ENCODE data around the gene PSMC3. TPM values are rescaled to one million over a fixed set of nuclear protein-coding genes. Genes with fewer than 3 reads are reported as not detected.

Gene PSMC3
- total and polyA plus RNA-seq, 2 of the 13 experiments (the other 11 are each of a cell fraction or from before 2014, with no cell fraction given) = 75.8 to 214 TPM

DNA sequence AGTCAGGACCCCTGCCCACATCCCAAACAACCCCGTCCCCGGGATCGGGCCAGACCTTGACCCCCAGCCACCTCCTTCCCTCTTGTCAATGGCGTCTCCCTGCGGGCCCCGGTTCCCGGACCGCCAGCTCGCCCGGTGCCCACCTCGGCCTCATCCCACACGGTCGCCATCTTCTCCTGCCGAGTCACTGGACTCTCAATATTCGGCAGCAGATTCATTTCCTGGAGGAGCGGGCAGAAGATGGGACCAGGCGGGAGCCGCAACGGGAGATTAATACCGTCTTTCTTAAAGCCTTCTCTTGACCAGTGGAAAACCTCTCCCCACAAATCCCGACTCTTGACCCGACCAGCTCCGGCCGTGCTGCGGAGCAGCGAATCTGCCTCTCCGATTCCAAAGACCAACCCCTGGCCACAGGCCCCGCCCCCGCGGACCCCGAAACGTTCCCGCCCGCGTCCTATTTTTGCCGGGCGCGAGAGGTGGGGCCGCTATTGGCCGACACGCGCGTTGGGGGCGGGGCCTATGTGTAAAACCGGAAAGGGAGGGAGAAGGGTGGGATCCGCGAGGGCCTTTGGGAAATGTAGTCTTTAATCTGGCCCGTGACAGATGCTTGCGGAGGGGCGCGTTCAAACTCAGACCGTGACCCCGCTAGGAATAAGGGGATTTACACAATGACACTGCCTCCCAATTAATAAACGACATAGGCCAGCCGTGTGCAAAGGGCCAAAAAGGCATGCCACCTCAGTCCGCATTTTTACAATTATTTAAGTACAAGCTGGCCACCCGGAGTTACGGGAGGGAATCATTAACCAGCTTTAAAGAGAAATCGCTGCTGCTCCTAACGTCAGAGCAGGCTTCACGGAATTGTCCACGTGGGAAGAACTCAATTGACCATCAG, at the start of gene PSMC3 (continued):
- peak; percentile 60 for TF ChIP-seq ZNF501 (CRISPR knock-in tag; IDR thresholded peaks at IDR 0.05)
- TF ChIP-seq ARNTL (CRISPR knock-in tag; IDR thresholded peaks at IDR 0.05) = peak; percentile 76; the same call in 1 of the 2 replicates
- TF ChIP-seq REL (CRISPR knock-in tag; conservative IDR thresholded peaks at IDR 0.05) = no peak
- TF ChIP-seq, protein P1, sequence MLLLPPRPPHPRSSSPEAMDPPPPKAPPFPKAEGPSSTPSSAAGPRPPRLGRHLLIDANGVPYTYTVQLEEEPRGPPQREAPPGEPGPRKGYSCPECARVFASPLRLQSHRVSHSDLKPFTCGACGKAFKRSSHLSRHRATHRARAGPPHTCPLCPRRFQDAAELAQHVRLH (CRISPR knock-in tag; IDR thresholded peaks at IDR 0.05; ENCODE audit: borderline replicate concordance, low read depth) = 0 out of 2 replicates have a peak, but pooled peaks have one; percentile 16
- no peak for TF ChIP-seq IKZF1 (IDR thresholded peaks at IDR 0.05)
- peak; percentile 6; the same call in 1 of the 2 replicates for TF ChIP-seq ZNF556 (CRISPR knock-in tag; IDR thresholded peaks at IDR 0.05; ENCODE audit: borderline replicate concordance)
- TF ChIP-seq NFE2 (CRISPR knock-in tag; IDR thresholded peaks at IDR 0.05) = peak; percentile 52; the same call in 1 of the 2 replicates
- TF ChIP-seq ZNF773 (CRISPR knock-in tag; IDR thresholded peaks at IDR 0.05; ENCODE audit: borderline replicate concordance) = peak; percentile 63; the same call in 1 of the 2 replicates
- TF ChIP-seq, protein P2, sequence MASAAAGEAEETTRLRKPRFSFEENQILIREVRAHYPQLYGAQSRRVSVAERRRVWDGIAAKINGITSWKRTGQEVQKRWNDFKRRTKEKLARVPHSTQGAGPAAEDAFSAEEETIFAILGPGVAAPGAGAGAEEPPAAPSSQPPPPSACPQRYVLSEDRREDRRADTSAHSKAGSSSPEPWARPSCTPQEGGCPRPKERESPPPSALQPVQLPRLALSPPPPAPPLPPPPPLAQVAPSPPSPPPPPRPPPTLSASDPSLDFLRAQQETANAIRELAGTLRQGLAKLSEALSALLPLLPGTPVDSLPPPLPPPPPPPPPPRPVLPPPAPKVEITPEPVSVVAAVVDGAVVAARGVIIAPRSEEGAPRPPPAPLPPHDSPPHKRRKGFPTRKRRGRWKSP (CRISPR knock-in tag; IDR thresholded peaks at IDR 0.05) = peak; percentile 62; the same call in 1 of the 2 replicates
- 0 out of 2 replicates have a peak, but pooled peaks have one; percentile 26 for TF ChIP-seq POGZ (CRISPR knock-in tag; IDR thresholded peaks at IDR 0.05)
- no peak for TF ChIP-seq ZNF138 (CRISPR knock-in tag; IDR thresholded peaks at IDR 0.05; ENCODE audit: low read depth)
- TF ChIP-seq, protein P3, sequence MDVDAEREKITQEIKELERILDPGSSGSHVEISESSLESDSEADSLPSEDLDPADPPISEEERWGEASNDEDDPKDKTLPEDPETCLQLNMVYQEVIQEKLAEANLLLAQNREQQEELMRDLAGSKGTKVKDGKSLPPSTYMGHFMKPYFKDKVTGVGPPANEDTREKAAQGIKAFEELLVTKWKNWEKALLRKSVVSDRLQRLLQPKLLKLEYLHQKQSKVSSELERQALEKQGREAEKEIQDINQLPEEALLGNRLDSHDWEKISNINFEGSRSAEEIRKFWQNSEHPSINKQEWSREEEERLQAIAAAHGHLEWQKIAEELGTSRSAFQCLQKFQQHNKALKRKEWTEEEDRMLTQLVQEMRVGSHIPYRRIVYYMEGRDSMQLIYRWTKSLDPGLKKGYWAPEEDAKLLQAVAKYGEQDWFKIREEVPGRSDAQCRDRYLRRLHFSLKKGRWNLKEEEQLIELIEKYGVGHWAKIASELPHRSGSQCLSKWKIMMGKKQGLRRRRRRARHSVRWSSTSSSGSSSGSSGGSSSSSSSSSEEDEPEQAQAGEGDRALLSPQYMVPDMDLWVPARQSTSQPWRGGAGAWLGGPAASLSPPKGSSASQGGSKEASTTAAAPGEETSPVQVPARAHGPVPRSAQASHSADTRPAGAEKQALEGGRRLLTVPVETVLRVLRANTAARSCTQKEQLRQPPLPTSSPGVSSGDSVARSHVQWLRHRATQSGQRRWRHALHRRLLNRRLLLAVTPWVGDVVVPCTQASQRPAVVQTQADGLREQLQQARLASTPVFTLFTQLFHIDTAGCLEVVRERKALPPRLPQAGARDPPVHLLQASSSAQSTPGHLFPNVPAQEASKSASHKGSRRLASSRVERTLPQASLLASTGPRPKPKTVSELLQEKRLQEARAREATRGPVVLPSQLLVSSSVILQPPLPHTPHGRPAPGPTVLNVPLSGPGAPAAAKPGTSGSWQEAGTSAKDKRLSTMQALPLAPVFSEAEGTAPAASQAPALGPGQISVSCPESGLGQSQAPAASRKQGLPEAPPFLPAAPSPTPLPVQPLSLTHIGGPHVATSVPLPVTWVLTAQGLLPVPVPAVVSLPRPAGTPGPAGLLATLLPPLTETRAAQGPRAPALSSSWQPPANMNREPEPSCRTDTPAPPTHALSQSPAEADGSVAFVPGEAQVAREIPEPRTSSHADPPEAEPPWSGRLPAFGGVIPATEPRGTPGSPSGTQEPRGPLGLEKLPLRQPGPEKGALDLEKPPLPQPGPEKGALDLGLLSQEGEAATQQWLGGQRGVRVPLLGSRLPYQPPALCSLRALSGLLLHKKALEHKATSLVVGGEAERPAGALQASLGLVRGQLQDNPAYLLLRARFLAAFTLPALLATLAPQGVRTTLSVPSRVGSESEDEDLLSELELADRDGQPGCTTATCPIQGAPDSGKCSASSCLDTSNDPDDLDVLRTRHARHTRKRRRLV (CRISPR knock-in tag; IDR thresholded peaks at IDR 0.05) = 0 out of 2 replicates have a peak, but pooled peaks have one; percentile 31
- TF ChIP-seq, protein P4, sequence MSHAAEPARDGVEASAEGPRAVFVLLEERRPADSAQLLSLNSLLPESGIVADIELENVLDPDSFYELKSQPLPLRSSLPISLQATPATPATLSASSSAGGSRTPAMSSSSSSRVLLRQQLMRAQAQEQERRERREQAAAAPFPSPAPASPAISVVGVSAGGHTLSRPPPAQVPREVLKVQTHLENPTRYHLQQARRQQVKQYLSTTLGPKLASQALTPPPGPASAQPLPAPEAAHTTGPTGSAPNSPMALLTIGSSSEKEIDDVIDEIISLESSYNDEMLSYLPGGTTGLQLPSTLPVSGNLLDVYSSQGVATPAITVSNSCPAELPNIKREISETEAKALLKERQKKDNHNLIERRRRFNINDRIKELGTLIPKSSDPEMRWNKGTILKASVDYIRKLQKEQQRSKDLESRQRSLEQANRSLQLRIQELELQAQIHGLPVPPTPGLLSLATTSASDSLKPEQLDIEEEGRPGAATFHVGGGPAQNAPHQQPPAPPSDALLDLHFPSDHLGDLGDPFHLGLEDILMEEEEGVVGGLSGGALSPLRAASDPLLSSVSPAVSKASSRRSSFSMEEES (CRISPR knock-in tag; IDR thresholded peaks at IDR 0.05) = 0 out of 2 replicates have a peak, but pooled peaks have one; percentile 14
- TF ChIP-seq, protein P5, sequence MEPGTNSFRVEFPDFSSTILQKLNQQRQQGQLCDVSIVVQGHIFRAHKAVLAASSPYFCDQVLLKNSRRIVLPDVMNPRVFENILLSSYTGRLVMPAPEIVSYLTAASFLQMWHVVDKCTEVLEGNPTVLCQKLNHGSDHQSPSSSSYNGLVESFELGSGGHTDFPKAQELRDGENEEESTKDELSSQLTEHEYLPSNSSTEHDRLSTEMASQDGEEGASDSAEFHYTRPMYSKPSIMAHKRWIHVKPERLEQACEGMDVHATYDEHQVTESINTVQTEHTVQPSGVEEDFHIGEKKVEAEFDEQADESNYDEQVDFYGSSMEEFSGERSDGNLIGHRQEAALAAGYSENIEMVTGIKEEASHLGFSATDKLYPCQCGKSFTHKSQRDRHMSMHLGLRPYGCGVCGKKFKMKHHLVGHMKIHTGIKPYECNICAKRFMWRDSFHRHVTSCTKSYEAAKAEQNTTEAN (CRISPR knock-in tag; conservative IDR thresholded peaks at IDR 0.05) = 0 out of 2 replicates have a peak, but pooled peaks have one; percentile 47
- no peak for TF ChIP-seq HMG20A (CRISPR knock-in tag; IDR thresholded peaks at IDR 0.05; ENCODE audit: borderline replicate concordance)
- peak; percentile 14; the same call in 1 of the 2 replicates for TF ChIP-seq ZNF547 (CRISPR knock-in tag; IDR thresholded peaks at IDR 0.05)
- TF ChIP-seq, protein P6, sequence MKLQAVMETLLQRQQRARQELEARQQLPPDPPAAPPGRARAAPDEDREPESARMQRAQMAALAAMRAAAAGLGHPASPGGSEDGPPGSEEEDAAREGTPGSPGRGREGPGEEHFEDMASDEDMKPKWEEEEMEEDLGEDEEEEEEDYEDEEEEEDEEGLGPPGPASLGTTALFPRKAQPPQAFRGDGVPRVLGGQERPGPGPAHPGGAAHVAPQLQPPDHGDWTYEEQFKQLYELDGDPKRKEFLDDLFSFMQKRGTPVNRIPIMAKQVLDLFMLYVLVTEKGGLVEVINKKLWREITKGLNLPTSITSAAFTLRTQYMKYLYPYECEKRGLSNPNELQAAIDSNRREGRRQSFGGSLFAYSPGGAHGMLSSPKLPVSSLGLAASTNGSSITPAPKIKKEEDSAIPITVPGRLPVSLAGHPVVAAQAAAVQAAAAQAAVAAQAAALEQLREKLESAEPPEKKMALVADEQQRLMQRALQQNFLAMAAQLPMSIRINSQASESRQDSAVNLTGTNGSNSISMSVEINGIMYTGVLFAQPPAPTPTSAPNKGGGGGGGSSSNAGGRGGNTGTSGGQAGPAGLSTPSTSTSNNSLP (IDR thresholded peaks at IDR 0.05; ENCODE audit: low read depth, low read length) = peak; percentile 15; the same call in 1 of the 2 replicates
